Measurements from ENCODE around the gene KLC1.

The KLC1 gene

GRCh38 chr14:103749452-103749851, 120.4 kb downstream of the KLC1 start:
- no peak for DNase-seq (ENCODE audit: low read depth in 2 of 2)

GRCh38 chr14:103749860-103750259, 120.8 kb downstream of the KLC1 start:
- DNase-seq (ENCODE audit: low read depth in 2 of 2): no peak

All from stimulated activated CD8-positive, alpha-beta memory T cell treated with anti-CD3 and anti-CD28 coated beads, Interleukin-15, amount 100 ng/mL, for 4 hours (primary cell).